ENCODE measurements around the gene ZNF418.
A peak's percentile ranks its signal among the peaks of the same experiment; 100 is the strongest.

The ZNF418 gene

DNA sequence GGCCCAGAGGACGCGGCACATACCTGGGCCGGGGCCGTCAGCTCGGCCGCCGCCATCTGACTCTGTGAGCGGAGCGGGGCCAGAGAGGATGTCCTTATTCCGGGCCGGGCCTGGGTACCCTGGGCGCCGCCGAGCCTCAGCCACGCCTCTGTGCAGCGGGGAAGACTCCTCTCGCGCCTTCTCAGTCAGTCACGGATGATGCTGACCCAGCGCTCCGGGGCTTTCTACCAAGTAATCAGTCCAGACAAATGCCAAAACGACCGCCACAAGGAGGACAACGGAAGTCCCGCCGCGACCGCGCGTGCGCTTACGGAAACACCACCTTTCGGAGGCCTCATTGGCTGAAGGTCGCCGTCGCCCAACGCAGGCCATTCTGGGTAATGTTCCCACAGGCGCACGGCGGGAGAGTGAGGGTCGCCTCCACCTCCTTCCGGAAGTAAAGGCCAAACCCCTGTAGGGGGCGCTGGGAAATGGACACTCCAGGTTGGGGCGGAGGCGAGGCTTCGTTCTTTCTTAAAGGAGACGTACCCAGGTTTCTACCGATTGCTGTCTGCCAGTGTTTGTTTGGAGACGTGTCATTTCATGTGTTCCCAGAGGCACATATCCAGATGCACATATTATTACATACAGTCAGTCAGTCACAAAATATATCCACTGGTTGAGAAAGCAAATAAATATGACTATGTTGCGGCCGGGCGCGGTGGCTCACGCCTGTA is 12.4 kb upstream of the ZNF418 start, which contains the start of gene ZNF256 (continued):
- TF ChIP-seq, protein P1, sequence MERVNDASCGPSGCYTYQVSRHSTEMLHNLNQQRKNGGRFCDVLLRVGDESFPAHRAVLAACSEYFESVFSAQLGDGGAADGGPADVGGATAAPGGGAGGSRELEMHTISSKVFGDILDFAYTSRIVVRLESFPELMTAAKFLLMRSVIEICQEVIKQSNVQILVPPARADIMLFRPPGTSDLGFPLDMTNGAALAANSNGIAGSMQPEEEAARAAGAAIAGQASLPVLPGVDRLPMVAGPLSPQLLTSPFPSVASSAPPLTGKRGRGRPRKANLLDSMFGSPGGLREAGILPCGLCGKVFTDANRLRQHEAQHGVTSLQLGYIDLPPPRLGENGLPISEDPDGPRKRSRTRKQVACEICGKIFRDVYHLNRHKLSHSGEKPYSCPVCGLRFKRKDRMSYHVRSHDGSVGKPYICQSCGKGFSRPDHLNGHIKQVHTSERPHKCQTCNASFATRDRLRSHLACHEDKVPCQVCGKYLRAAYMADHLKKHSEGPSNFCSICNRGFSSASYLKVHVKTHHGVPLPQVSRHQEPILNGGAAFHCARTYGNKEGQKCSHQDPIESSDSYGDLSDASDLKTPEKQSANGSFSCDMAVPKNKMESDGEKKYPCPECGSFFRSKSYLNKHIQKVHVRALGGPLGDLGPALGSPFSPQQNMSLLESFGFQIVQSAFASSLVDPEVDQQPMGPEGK (tag by site-specific recombination; IDR thresholded peaks at IDR 0.05) = 0 out of 2 replicates have a peak, but pooled peaks have one; percentile 28
- TF ChIP-seq RBAK (tag by site-specific recombination; IDR thresholded peaks at IDR 0.05) (no peak), YY1 (tag by site-specific recombination; IDR thresholded peaks at IDR 0.05) (no peak), OVOL3 (tag by site-specific recombination; IDR thresholded peaks at IDR 0.05) (no peak), ZNF501 (tag by site-specific recombination; IDR thresholded peaks at IDR 0.05) (0 out of 2 replicates have a peak, but pooled peaks have one; percentile 49), ZNF404 (tag by site-specific recombination; IDR thresholded peaks at IDR 0.05) (no peak), GLIS2 (tag by site-specific recombination; IDR thresholded peaks at IDR 0.05) (peak; percentile 67; the same call in 1 of the 2 replicates), ZNF132 (tag by site-specific recombination; IDR thresholded peaks at IDR 0.05; ENCODE audit: borderline replicate concordance) (no peak), ZFP69B (tag by site-specific recombination; IDR thresholded peaks at IDR 0.05) (no peak), HOXD13 (CRISPR knock-in tag; IDR thresholded peaks at IDR 0.05; ENCODE audit: borderline replicate concordance) (no peak), KLF16 (tag by site-specific recombination; IDR thresholded peaks at IDR 0.05) (no peak), ZNF138 (tag by site-specific recombination; IDR thresholded peaks at IDR 0.05; ENCODE audit: borderline replicate concordance) (no peak), ZNF16 (tag by site-specific recombination; IDR thresholded peaks at IDR 0.05; ENCODE audit: low read depth) (no peak), SP3 (tag by site-specific recombination; IDR thresholded peaks at IDR 0.05) (peak; percentile 71), ZNF341 (tag by site-specific recombination; IDR thresholded peaks at IDR 0.05; ENCODE audit: low read depth) (peak; percentile 75), IKZF3 (tag by site-specific recombination; IDR thresholded peaks at IDR 0.05) (peak; percentile 58; the same call in 1 of the 2 replicates), ZNF433 (tag by site-specific recombination; IDR thresholded peaks at IDR 0.05; ENCODE audit: low read depth) (no peak), ZNF473 (tag by site-specific recombination; IDR thresholded peaks at IDR 0.05) (no peak), ZSCAN16 (tag by site-specific recombination; IDR thresholded peaks at IDR 0.05) (no peak), ZNF548 (tag by site-specific recombination; IDR thresholded peaks at IDR 0.05) (no peak), YY2 (tag by site-specific recombination; IDR thresholded peaks at IDR 0.05) (no peak), ZBTB17 (tag by site-specific recombination; IDR thresholded peaks at IDR 0.05) (no peak)
- TF ChIP-seq, protein P2, sequence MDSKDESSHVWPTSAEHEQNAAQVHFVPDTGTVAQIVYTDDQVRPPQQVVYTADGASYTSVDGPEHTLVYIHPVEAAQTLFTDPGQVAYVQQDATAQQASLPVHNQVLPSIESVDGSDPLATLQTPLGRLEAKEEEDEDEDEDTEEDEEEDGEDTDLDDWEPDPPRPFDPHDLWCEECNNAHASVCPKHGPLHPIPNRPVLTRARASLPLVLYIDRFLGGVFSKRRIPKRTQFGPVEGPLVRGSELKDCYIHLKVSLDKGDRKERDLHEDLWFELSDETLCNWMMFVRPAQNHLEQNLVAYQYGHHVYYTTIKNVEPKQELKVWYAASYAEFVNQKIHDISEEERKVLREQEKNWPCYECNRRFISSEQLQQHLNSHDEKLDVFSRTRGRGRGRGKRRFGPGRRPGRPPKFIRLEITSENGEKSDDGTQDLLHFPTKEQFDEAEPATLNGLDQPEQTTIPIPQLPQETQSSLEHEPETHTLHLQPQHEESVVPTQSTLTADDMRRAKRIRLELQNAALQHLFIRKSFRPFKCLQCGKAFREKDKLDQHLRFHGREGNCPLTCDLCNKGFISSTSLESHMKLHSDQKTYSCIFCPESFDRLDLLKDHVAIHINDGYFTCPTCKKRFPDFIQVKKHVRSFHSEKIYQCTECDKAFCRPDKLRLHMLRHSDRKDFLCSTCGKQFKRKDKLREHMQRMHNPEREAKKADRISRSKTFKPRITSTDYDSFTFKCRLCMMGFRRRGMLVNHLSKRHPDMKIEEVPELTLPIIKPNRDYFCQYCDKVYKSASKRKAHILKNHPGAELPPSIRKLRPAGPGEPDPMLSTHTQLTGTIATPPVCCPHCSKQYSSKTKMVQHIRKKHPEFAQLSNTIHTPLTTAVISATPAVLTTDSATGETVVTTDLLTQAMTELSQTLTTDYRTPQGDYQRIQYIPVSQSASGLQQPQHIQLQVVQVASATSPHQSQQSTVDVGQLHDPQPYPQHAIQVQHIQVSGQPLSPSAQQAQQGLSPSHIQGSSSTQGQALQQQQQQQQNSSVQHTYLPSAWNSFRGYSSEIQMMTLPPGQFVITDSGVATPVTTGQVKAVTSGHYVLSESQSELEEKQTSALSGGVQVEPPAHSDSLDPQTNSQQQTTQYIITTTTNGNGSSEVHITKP (tag by site-specific recombination; IDR thresholded peaks at IDR 0.05) = peak; percentile 77
- TF ChIP-seq, protein P3, sequence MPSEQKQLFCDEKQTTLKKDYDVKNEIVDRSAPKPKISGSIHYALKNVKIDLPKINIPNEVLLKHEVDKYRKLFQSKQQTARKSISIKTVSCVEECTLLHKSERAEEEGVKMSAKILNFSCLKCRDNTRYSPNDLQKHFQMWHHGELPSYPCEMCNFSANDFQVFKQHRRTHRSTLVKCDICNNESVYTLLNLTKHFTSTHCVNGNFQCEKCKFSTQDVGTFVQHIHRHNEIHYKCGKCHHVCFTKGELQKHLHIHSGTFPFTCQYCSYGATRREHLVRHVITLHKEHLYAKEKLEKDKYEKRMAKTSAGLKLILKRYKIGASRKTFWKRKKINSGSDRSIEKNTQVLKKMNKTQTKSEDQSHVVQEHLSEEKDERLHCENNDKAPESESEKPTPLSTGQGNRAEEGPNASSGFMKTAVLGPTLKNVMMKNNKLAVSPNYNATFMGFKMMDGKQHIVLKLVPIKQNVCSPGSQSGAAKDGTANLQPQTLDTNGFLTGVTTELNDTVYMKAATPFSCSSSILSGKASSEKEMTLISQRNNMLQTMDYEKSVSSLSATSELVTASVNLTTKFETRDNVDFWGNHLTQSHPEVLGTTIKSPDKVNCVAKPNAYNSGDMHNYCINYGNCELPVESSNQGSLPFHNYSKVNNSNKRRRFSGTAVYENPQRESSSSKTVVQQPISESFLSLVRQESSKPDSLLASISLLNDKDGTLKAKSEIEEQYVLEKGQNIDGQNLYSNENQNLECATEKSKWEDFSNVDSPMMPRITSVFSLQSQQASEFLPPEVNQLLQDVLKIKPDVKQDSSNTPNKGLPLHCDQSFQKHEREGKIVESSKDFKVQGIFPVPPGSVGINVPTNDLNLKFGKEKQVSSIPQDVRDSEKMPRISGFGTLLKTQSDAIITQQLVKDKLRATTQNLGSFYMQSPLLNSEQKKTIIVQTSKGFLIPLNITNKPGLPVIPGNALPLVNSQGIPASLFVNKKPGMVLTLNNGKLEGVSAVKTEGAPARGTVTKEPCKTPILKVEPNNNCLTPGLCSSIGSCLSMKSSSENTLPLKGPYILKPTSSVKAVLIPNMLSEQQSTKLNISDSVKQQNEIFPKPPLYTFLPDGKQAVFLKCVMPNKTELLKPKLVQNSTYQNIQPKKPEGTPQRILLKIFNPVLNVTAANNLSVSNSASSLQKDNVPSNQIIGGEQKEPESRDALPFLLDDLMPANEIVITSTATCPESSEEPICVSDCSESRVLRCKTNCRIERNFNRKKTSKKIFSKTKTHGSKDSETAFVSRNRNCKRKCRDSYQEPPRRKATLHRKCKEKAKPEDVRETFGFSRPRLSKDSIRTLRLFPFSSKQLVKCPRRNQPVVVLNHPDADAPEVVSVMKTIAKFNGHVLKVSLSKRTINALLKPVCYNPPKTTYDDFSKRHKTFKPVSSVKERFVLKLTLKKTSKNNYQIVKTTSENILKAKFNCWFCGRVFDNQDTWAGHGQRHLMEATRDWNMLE (tag by site-specific recombination; conservative IDR thresholded peaks at IDR 0.05; ENCODE audit: low read depth) = peak; percentile 94
- TF ChIP-seq, protein P4, sequence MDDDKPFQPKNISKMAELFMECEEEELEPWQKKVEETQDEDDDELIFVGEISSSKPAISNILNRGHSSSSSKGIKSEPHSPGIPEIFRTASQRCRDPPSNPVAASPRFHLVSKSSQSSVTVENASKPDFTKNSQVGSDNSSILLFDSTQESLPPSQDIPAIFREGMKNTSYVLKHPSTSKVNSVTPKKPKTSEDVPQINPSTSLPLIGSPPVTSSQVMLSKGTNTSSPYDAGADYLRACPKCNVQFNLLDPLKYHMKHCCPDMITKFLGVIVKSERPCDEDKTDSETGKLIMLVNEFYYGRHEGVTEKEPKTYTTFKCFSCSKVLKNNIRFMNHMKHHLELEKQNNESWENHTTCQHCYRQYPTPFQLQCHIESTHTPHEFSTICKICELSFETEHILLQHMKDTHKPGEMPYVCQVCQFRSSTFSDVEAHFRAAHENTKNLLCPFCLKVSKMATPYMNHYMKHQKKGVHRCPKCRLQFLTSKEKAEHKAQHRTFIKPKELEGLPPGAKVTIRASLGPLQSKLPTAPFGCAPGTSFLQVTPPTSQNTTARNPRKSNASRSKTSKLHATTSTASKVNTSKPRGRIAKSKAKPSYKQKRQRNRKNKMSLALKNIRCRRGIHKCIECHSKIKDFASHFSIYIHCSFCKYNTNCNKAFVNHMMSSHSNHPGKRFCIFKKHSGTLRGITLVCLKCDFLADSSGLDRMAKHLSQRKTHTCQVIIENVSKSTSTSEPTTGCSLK (tag by site-specific recombination; IDR thresholded peaks at IDR 0.05) = no peak
- TF ChIP-seq, protein P5, sequence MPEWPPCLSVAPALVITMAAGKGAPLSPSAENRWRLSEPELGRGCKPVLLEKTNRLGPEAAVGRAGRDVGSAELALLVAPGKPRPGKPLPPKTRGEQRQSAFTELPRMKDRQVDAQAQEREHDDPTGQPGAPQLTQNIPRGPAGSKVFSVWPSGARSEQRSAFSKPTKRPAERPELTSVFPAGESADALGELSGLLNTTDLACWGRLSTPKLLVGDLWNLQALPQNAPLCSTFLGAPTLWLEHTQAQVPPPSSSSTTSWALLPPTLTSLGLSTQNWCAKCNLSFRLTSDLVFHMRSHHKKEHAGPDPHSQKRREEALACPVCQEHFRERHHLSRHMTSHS (tag by site-specific recombination; IDR thresholded peaks at IDR 0.05) = no peak
